Stimulated activated naive CD8-positive, alpha-beta T cell treated with anti-CD3 and anti-CD28 coated beads, Interleukin-15, Interleukin-2, amounts not matched to agents 100 U/mL and 50 U/mL, for 24 hours (primary cell): ENCODE results near the gene MNS1.
"Not testable (repeated sequence)": the region's sequence is repeated elsewhere in the genome, so short reads cannot be mapped to it uniquely, and the experiment has no call there.

ENCODE experiments used
- ATAC-seq: fragments of 150-1000 bp; cut with Tn5 transposase; one replicate; pipeline ENCODE4 v1.10.0; 2021
- DNase-seq: peaks from one replicate; pipeline ENCODE4 v3.0.0; 2021

The MNS1 gene, protein sequence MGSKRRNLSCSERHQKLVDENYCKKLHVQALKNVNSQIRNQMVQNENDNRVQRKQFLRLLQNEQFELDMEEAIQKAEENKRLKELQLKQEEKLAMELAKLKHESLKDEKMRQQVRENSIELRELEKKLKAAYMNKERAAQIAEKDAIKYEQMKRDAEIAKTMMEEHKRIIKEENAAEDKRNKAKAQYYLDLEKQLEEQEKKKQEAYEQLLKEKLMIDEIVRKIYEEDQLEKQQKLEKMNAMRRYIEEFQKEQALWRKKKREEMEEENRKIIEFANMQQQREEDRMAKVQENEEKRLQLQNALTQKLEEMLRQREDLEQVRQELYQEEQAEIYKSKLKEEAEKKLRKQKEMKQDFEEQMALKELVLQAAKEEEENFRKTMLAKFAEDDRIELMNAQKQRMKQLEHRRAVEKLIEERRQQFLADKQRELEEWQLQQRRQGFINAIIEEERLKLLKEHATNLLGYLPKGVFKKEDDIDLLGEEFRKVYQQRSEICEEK

GRCh38 chr15:56464893-56465520 is at the start of gene MNS1:
Gene MNS1 (minus strand): TSS chr15:56465137. CDS start chr15:56464972, 165 bp downstream.
- ATAC-seq (peak; percentile 99), DNase-seq (peak; percentile 80)

- no peak for DNase-seq
Observed at GRCh38 chr15:56496635-56497034, 31.7 kb upstream of the MNS1 start.

DNA sequence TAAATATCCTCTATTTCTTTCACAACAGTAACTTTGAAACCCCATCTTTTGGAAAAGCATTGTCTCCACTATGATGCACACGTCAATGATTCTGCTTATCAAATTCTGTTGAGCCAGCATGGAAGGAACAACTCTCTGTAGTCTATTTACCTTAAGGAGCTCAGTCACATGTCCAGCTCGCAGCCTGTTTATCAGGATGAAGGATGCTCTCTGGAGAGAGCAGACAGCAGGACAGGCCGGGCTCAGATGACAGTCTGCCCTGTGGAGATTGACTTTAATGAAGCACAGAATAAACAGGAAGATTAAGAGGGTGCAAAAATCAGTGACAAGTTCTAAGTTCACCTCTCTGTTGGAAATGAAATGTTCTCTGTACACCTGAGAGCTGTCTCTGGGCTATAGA is 30.6 kb upstream of the MNS1 start:
- no peak for ATAC-seq

More at GRCh38 chr15:56496635-56497034, 31.7 kb upstream of the MNS1 start:
- peak; percentile 63 for ATAC-seq

DNA sequence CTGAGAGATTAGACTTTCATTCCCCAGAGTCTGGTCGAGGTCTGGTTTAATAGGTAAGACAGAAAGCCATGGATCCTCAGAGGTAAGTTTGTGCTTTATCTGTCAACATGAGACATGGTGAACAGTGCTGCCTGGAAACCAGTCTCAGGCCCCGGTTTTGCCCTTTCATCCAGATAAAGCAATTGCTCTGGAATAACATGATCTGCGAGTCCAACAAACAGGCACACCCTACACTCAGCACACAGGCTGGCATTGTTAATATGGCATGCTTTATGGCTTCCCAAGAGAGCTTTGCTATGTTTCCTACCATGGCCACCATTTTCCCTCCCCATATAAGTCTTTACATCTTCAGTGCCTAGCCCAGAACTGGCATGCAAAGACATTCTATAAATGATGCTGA is 30.1 kb upstream of the MNS1 start:
- no peak for DNase-seq
- no peak for ATAC-seq

More for the DNA sequence above, 30.6 kb upstream of the MNS1 start:
- DNase-seq, result no peak

DNA sequence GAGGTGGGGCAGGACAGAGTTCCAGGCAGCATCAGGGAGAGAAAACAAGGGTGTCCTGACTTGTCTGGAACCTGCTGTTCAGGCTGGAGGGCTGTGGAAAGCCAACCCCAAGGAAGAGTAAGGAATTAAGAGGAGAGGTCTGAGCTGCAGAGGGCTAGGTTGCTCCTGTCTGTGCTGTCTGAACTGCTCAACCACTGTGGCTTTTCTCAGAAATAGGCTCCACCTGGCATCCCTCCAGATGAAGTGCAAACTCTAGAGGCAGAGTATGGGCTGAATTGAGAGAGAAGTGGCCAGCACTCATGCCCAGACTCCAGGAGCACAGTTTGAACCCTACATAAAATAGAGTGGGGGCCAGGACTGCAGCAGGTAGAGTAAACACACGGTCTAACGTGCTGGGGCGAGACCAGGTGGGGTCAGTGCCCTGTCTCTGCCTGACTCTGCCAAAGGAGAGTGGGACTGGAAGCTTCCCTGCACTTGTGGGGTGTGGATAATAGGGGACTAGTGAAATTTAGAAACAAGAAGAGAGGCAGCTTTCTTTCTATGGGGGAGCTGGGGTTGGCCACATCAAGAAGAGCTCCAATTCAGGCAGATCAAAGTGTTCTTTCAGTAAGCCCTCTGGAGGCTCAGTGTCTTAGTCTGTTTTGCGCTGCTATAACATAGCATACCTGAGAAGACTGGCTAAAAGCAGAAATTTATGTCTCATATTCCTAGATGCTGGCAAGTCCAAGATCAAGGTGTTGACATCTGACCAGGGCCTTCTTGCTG is 28.0 kb upstream of the MNS1 start:
- DNase-seq (no peak), ATAC-seq (no peak)

- no peak for ATAC-seq
- DNase-seq, result no peak
Observed at GRCh38 chr15:56492236-56492635, 27.3 kb upstream of the MNS1 start.

GRCh38 chr15:56491110-56491722 is 26.3 kb upstream of the MNS1 start:
- ATAC-seq, result peak; percentile 49
- DNase-seq, result peak; percentile 62

- no peak for DNase-seq
- no peak for ATAC-seq
Observed at GRCh38 chr15:56490461-56490860, 25.5 kb upstream of the MNS1 start.

- ATAC-seq, DNase-seq: not testable (repeated sequence)
Observed at GRCh38 chr15:56486206-56486605, 21.3 kb upstream of the MNS1 start.

DNA sequence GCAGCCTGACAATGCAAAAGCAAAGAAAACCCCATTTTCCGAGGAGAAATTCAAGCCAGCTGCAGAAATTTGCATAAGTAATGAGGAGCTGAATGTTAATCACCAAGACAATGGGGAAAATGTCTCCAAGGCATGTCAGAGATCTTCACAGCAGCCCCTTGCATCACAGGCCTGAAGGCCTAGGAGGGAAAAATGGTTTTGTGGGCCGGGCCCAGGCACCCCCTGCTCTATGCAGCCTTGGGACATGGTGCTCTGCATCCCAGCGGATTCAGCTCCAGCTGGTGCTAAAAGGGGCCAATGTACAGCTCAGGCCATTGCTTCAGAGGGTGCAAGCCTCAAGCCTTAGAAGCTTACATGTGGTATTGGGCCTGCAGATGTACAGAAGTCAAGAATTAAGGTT is 20.5 kb upstream of the MNS1 start:
- ATAC-seq, DNase-seq: not testable (repeated sequence)

GRCh38 chr15:56484287-56484686 is 19.4 kb upstream of the MNS1 start:
- DNase-seq (no peak), ATAC-seq (no peak)

- DNase-seq, result no peak
- no peak for ATAC-seq
Observed at GRCh38 chr15:56475351-56475750, 10.4 kb upstream of the MNS1 start.

- no peak for DNase-seq
- no peak for ATAC-seq
Observed at GRCh38 chr15:56473017-56473416, 8.1 kb upstream of the MNS1 start.

- ATAC-seq, result no peak
- no peak for DNase-seq
Observed at GRCh38 chr15:56472278-56472677, 7.3 kb upstream of the MNS1 start.

DNA sequence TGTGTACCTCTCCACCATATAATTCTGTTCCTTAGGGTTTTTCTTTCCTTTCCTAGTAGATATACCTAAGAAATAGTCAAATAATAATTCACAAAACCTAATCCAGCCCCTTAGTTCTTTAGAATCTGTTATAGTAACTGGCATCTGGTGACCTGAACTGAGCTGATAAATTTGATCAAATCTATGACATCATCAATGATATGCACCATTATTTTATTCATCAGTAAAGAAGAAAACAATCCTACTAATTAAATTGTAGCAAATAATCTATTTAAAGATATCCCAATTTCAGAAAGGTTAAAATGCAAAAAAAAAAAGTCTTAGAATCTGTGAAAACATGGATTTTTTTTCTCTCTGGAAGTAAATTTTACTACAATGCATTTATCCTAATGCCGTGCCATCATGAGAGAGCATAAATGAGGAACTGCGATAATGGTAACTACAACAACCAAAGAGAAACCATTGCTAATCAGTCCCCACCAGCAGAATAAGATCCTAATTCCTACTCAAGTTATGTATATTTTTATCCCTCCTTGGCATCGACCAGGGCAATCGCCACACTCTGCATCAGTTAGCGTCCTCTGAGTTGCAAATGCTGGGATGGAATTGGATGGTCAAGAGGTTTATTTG is 6.6 kb upstream of the MNS1 start:
- no peak for DNase-seq
- no peak for ATAC-seq

- ATAC-seq (no peak), DNase-seq (no peak)
Observed at GRCh38 chr15:56469483-56469882, 4.5 kb upstream of the MNS1 start.

- ATAC-seq, result no peak
- DNase-seq, result no peak
Observed at GRCh38 chr15:56468401-56468800, 3.5 kb upstream of the MNS1 start.

DNA sequence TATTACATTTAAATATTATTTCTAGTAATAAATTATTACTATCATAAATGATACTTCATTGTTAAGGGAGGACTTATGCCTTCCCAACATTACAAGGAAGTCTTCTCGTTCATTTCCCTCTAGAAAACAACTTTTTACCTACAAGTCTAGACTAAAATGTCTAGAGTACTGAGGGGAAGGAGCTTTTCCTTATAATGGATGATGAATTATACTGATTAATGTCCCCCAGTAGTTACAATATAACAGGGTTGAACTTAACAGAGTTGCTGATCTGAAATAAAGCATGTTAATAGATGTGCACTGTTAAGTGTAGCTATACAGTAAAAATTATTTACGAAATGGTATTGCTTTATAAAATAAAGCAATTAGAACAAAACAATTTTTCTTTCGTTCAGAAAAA is 2.7 kb upstream of the MNS1 start:
- no peak for DNase-seq
- no peak for ATAC-seq

- ATAC-seq, result no peak
Observed at GRCh38 chr15:56460947-56461346, 4.0 kb downstream of the MNS1 start.

GRCh38 chr15:56460071-56460470 is 4.9 kb downstream of the MNS1 start:
- ATAC-seq, result no peak
- DNase-seq, result no peak

More at GRCh38 chr15:56460947-56461346, 4.0 kb downstream of the MNS1 start:
- no peak for DNase-seq

- no peak for DNase-seq
- no peak for ATAC-seq
Observed at GRCh38 chr15:56459096-56459495, 5.8 kb downstream of the MNS1 start.

- ATAC-seq (no peak), DNase-seq (no peak)
Observed at GRCh38 chr15:56456229-56456628, 8.7 kb downstream of the MNS1 start.
